Muscle of leg (tissue), 11 donors: Measurements from ENCODE around the gene DLGAP1. TPM values are rescaled to one million over a fixed set of nuclear protein-coding genes. Genes with fewer than 3 reads are reported as not detected.

Experiments used
- DNase-seq: peaks from one replicate; pipeline ENCODE4 v3.0.0; 2013
- H3K27ac ChIP-seq: one replicate; pipeline ENCODE4 v1.5.1; 2013; ENCODE audit warnings: mild to moderate bottlenecking, low read length, control low read depth
- H3K27me3 ChIP-seq: one replicate; pipeline ENCODE4 v1.6.1; 2013; ENCODE audit warnings: low read length; ENCODE audit not compliant: control insufficient read depth, insufficient read depth
- H3K36me3 ChIP-seq: one replicate; pipeline ENCODE4 v1.6.1; 2013; ENCODE audit warnings: low read length; ENCODE audit not compliant: control insufficient read depth, insufficient read depth
- H3K4me1 ChIP-seq: one replicate; pipeline ENCODE4 v1.6.1; 2013; ENCODE audit warnings: low read length; ENCODE audit not compliant: control insufficient read depth, insufficient read depth
- H3K4me3 ChIP-seq: one replicate; pipeline ENCODE4 v1.5.1; 2013; ENCODE audit warnings: low read length, control low read depth
- H3K9me3 ChIP-seq: replicated peaks from 2 replicates; pipeline ENCODE4 v1.6.1; 2013; ENCODE audit warnings: low read depth, low read length; ENCODE audit not compliant: control insufficient read depth
- WGBS: methylation state at CpG from one replicate; pipeline ENCODE4 v1.1.5; 2013; ENCODE audit warnings: missing lambda C conversion rate; ENCODE audit not compliant: insufficient coverage; 5-methylcytosine and 5-hydroxymethylcytosine counted together
- polyA plus RNA-seq, 8 donors: library from polyadenylated mRNA; unstranded; fragments of 120-200 nt; gene quantifications; one replicate each; pipeline versions ENCODE4 v1.2.1 to v1.2.3, GENCODE V29; 2013; ENCODE audit warnings: inconsistent platforms in 1 of 8, low replicate concordance in 1 of 8; ENCODE audit not compliant: insufficient read length in 8 of 8, insufficient read depth in 1 of 8
- total RNA-seq: library from RNA; stranded (reverse); fragments of 120-200 nt; gene quantifications from one replicate; pipeline ENCODE4 v1.2.4, GENCODE V29; 2013

Gene DLGAP1
- total and polyA plus RNA-seq, 9 donors = 0.87 to 3.1 (median 1.8) TPM

DNA sequence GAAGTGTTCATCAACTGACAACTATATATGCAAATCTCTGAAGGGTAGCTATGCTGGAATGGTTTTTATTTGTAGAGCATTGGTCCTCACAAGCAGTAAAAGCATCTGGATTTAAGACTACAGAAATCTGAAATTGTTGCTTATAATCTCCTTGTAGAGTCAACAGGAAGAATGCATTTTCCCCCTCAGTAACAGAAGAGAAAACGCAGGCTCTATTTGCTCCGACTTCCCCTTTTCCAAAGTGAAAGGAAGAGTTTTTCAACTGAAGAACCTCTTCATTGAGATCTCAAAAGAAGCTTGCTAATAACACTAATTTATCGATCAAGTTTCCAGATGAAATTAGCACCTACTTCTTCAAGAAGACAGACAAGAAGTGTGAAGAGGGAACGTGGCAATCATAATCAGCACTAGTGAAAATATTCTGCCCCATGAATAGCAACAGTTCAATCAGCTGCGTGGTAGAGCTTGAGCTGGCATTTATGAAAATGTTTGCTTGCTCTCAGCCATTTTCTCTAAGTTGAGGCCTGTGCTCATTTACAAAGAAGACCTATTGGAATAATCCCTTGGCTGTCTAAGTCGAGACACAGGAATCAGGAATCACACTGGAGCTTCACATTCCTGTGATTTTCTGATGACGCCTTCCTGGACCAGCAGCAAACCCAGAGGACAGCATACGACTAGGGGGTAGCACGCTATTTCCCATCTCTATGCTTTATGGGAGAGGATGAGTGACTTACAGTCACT lies 961.4 kb downstream of the DLGAP1 start:
- Histone ChIP-seq H3K27me3 (peaks cover 3% of the 10 kb centered on the region), H3K4me1 (peaks cover under 1% of the 10 kb centered on the region), H3K36me3 (no peaks in the 10 kb centered on the region), H3K4me3 (no peak overlapping the region), H3K9me3 (no peaks in the 10 kb centered on the region), H3K27ac (no peak overlapping the region)
- peak; percentile 35 for DNase-seq
- WGBS = 50% methylated on average over 1 of the region's 9 CpGs

DNA sequence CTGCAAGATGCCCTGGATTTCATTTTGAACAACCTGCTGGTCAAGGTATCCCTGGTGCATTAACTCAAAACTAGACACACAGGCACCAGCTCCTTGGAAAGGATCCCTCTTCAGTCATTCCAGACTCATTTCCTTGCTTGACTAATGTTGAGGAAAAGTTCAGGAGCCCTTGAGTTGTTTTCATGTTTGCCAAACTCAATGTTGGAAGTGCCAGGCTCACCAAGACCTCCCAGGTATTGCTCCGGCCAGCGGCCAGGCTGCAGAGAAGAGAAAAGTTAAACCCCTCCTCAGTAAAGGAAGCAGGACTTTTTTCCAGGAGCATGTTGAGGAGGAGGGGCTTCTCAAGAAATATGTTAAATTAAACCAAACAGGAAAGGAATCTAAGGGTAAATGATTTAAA lies 962.4 kb downstream of the DLGAP1 start:
- no peaks in the 10 kb centered on the region for H3K27me3 ChIP-seq
- no peaks in the 10 kb centered on the region for H3K9me3 ChIP-seq
- H3K27ac ChIP-seq = no peak overlapping the region
- DNase-seq = no peak
- H3K36me3 ChIP-seq = no peaks in the 10 kb centered on the region
- no peak overlapping the region for H3K4me3 ChIP-seq
- no CpG with 5 or more reads among the region's 2 CpGs for WGBS
- no peaks in the 10 kb centered on the region for H3K4me1 ChIP-seq

DNA sequence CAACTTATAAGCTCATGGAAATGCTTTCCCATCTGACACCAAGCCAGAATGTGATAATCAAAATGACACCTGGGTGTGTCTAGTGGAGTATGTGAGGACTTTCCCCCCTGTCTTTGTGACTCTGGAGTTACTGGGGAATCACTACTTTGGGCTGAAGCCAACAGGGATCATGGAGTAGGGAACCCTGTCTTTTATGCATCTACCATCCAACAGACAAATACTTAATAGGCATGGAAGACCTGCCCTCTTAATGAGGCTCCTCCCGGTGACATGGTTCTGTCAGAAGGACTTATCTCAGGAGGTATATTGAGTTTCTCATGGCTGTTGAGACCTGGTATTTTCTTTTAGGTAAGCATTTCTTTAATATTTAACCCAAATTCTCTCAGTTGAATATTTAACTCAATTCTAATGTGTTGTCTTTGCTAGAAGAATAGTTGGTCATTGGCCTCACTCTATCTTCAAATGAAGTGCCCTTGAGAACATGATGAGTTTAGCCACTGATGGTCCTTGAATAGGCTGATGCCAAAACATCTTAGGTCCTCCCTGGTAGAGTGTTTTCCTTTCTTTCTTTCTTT lies 963.0 kb downstream of the DLGAP1 start:
- H3K27me3 ChIP-seq = no peaks in the 10 kb centered on the region
- H3K4me1 ChIP-seq = no peaks in the 10 kb centered on the region
- no CpG with 5 or more reads among the region's 1 CpG for WGBS
- DNase-seq = no peak
- no peak overlapping the region for H3K27ac ChIP-seq
- H3K36me3 ChIP-seq = no peaks in the 10 kb centered on the region
- no peak overlapping the region for H3K4me3 ChIP-seq
- no peaks in the 10 kb centered on the region for H3K9me3 ChIP-seq

DNA sequence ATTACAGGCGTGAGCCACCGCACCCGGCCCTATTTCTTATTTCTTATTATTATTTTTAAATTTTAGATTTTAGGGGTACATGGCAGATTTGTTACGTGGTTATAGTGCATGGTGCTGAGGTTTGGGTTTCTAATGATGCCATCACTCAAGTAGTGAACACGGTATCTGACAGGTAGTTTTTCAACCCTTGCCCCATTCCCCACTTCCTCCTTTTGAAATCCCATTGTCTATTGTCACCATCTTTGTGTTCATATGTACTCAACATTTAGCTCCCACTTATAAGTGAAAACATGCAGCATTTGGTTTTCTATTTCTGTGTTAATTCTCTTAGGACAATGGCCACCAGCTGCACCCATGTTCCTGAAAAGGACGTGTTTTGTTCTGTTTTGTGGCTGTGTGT lies 965.6 kb downstream of the DLGAP1 start:
- H3K36me3 ChIP-seq = no peaks in the 10 kb centered on the region
- H3K4me1 ChIP-seq = no peaks in the 10 kb centered on the region
- no peak overlapping the region for H3K4me3 ChIP-seq
- no peak for DNase-seq
- no peaks in the 10 kb centered on the region for H3K9me3 ChIP-seq
- no peaks in the 10 kb centered on the region for H3K27me3 ChIP-seq
- 40% methylated on average over 1 of the region's 6 CpGs for WGBS
- no peak overlapping the region for H3K27ac ChIP-seq

DNA sequence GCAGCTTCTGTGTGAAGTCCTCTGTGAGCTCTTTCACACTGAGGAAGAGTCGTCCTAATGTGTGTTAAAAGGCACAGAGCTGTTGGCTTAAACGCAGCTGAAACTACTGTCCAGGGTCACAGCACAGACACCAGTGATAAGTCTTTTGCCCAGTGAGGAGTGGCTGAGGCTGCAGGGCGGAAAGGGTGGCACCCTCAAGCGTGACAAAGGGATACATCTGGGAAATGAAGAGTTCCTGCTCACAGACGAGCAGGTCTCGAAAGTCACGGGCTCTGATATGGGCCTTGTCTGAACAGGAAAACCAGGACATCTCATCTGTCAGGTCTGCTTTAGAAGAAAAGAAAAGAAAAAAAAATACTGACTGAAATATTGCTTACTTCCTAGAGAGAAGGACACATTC lies 968.6 kb downstream of the DLGAP1 start:
- H3K36me3 ChIP-seq = no peaks in the 10 kb centered on the region

DNA sequence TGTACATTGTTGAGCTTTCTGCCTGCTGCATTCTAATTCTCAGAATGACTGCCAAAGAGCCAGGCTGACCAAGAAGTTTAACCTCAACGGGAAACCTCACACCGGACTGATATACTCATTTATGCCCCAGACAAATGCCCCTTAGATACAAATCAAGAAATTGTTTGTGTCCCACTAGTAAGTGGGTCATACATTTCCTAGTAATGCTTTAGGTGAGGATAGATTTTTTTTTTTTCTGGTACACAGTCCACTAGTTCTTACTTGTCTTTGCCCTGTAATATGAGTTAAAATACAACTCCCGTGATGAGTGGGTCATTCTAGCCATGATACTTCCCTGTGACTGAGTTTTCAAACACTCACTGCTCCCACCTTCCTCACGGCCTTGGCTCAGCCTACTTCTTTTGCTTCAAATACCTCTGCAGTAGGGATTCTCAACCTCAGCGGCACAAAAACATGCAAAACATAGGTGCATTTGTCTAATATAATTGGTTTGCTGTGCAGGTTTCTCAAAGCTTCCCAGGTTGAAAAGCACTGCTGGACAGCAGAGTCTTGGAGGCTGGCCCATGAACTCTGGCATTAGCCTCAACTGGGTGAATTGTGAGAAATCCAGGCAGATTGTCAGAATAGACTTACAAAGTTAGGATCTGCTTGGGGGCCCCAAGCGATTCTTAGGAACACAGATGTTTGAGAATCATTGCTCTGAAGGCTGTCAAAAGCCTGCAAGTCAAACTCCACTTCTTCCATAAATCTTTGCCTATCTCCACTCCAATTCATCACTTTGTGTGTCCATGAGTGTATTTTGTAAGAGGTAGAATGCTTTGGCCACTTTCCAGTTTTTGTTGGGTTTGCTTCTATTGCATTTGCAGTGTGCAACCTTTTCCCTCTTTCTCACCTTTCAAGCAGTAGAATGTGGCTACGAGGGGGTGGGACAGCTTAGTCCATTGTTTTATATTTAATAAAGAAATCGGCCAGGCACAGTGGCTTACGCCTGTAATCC lies 969.7 kb downstream of the DLGAP1 start:
- no CpG with 5 or more reads among the region's 9 CpGs for WGBS
- DNase-seq = no peak
- Histone ChIP-seq H3K9me3 (no peaks in the 10 kb centered on the region), H3K4me1 (peaks cover 9% of the 10 kb centered on the region), H3K27me3 (no peaks in the 10 kb centered on the region), H3K27ac (no peak overlapping the region), H3K4me3 (no peak overlapping the region), H3K36me3 (no peaks in the 10 kb centered on the region)

More for the DNA sequence above, 968.6 kb downstream of the DLGAP1 start:
- no peaks in the 10 kb centered on the region for H3K27me3 ChIP-seq
- DNase-seq = no peak
- no peak overlapping the region for H3K4me3 ChIP-seq
- no peaks in the 10 kb centered on the region for H3K9me3 ChIP-seq
- peaks cover 6% of the 10 kb centered on the region for H3K4me1 ChIP-seq
- no peak overlapping the region for H3K27ac ChIP-seq
- 62% methylated on average over 7 of the region's 7 CpGs for WGBS

DNA sequence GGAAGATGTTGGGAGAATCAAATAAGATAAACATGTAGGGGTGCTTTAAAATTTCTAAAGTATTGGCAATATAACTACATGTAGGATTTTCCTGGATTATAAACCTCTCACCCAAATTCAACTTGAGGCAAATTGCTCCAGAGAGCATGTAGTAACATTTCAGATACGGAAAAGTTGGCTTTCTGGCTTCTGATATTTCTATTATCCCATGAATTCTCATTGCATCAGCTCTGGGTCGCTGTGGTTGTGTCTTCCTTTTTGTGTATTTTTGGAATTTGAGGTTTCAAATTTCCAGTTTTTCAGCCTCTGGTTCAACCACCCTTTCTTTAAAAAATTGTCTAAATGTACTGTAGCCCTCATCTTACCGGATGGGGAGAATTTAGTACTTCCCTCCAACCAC lies 972.8 kb downstream of the DLGAP1 start:
- Histone ChIP-seq H3K4me1 (peaks cover 9% of the 10 kb centered on the region), H3K27me3 (no peaks in the 10 kb centered on the region), H3K4me3 (no peak overlapping the region), H3K27ac (no peak overlapping the region), H3K9me3 (no peaks in the 10 kb centered on the region), H3K36me3 (no peaks in the 10 kb centered on the region)
- WGBS = no CpG with 5 or more reads among the region's 3 CpGs
- DNase-seq = no peak

DNA sequence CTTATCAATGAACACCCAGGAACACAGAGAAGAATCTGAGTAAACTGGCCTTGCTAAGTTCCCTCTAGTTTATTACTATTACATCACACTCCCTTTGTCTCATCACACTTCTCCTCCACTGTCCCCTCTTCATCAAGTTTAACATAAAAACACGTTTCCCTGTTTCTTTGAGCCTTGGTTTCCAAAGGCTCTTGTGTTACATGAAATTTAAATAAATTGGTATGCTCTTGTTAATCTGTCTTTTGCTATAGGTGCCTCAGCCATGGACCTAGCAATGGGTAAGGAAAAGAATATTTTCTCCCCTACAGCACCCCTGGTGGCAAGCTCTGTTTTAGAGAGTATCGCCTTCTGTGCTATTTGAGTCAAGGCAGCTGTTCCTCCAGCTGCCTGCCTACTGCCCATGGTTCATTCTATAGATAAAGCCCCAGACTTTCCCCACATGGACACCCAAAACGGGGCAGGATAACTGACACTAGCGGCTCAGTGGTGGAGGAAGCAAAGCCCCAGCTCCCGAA lies 973.4 kb downstream of the DLGAP1 start:
- H3K36me3 ChIP-seq = no peaks in the 10 kb centered on the region
- H3K4me3 ChIP-seq = no peak overlapping the region
- no peaks in the 10 kb centered on the region for H3K9me3 ChIP-seq
- no peaks in the 10 kb centered on the region for H3K27me3 ChIP-seq
- no peak overlapping the region for H3K27ac ChIP-seq
- H3K4me1 ChIP-seq = peaks cover 9% of the 10 kb centered on the region
- DNase-seq = peak; percentile 80
- no CpG with 5 or more reads among the region's 5 CpGs for WGBS

DNA sequence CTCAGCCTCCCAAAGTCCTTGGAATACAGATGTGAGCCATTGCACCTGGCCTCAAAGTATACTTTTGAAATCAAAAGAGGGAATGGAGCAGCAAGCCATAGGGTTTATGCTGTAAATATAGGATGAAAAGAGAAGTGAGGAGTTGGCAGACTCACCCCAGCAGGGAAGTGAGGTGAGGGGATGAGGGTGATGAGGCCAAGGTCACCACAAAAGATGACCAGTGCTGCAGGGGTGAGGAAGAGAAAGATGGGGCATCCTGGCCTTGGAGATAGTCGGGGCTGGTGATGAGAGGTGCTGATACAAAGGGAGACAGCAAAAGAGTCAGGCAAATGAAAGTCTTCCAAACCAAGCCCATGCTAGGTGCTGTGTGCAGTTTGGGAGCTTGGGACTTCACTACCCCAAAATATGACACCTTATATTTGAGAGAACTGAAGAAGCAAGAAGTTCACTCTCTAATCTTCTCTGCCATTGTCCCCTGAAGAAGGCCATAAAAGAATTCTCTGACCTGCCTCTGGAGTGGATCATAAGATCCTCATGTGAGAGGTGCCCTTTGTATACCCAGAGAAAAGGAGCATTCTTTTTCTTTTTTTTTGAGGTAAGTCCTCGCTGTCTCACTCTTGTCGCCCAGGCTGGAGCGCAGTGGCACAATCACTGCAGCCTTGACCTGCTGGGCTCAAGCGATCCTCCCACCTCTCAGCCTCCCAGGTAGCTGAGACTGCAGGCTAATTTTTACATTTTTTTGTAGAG lies 974.1 kb downstream of the DLGAP1 start:
- Histone ChIP-seq H3K27ac (no peak overlapping the region), H3K4me1 (peaks cover 9% of the 10 kb centered on the region), H3K9me3 (no peaks in the 10 kb centered on the region), H3K4me3 (no peak overlapping the region), H3K36me3 (no peaks in the 10 kb centered on the region), H3K27me3 (no peaks in the 10 kb centered on the region)
- WGBS = no CpG with 5 or more reads among the region's 5 CpGs
- DNase-seq = no peak
